Endothelial cell of umbilical vein (primary cell): Measurements from ENCODE around the gene FANK1. TPM values are rescaled to one million over a fixed set of nuclear protein-coding genes. Genes with fewer than 3 reads are reported as not detected.

Experiments
- BruUV-seq: library from RNA; stranded (reverse); fragments of 400-500 nt; replicated peaks from 2 replicates; lab custom pipeline; 2021; lab: Mats Ljungman, UMichigan
- CTCF ChIA-PET: fragments of 300-600, 350-600 bp; sonication (Branson Sonifier 250); formaldehyde crosslinking; loops from one replicate; lab custom pipeline; 2021; ENCODE audit warnings: antibody characterized with exemption, inconsistent platforms; lab: Charles Lee
- POLR2A ChIA-PET: fragments of 300-600, 350-600 bp; sonication (Branson Sonifier 250); formaldehyde crosslinking; loops from one replicate; lab custom pipeline; 2021; ENCODE audit warnings: antibody characterized with exemption, inconsistent platforms; lab: Charles Lee
- DNase-seq: peaks from one replicate; pipeline ENCODE4 v3.0.0-alpha.2; 2011; ENCODE audit warnings: low read depth, low spot score
- FAIRE-seq: peaks from 2 replicates; lab custom pipeline; 2011; peaks lifted over from hg19 to GRCh38; lab: Jason Lieb, UNC
- H2AFZ ChIP-seq: 2 replicates; pipeline ENCODE4 v1.6.0; 2012; ENCODE audit warnings: low read depth, low read length, control low read depth, inconsistent platforms
- H3K27ac ChIP-seq: 2 replicates; pipeline ENCODE4 v1.5.1; 2011; ENCODE audit warnings: low read depth, mild to moderate bottlenecking, control low read depth, low read length, moderate library complexity; ENCODE audit not compliant: insufficient read depth
- H3K27me3 ChIP-seq, 2 experiments: 2 replicates each; pipeline versions ENCODE4 v1.6.0 to v1.6.1; 2011; ENCODE audit warnings: low read length in 2 of 2, mixed read lengths in 1 of 2; ENCODE audit not compliant: control insufficient read depth in 2 of 2, insufficient read depth in 2 of 2
- H3K36me3 ChIP-seq, 2 experiments: 2 replicates in 1 of 2; 3 replicates in 1 of 2; pipeline ENCODE4 v1.5.1; 2011; ENCODE audit warnings: low read length in 2 of 2, mild to moderate bottlenecking in 1 of 2, moderate library complexity in 1 of 2; ENCODE audit not compliant: control insufficient read depth in 2 of 2, insufficient read depth in 2 of 2; ENCODE audit errors: extremely low read depth in 1 of 2
- H3K4me1 ChIP-seq: 3 replicates; pipeline ENCODE4 v1.5.1; 2011; ENCODE audit warnings: mild to moderate bottlenecking, low read length; ENCODE audit not compliant: control insufficient read depth, insufficient read depth; ENCODE audit errors: extremely low read depth
- H3K4me2 ChIP-seq: 2 replicates; pipeline ENCODE4 v1.6.1; 2011; ENCODE audit warnings: low read length, control low read depth, mixed read lengths; ENCODE audit not compliant: insufficient read depth
- H3K4me3 ChIP-seq, 3 experiments: fragments of 200-600 bp in 1 of 3; sonication (generic), shearing (Covaris generic) in 1 of 3; replicated peaks in 1 of 3; 2 replicates each; pipeline ENCODE4 v1.5.1; 2011 to 2016; ENCODE audit warnings: control low read depth in 3 of 3, low read length in 3 of 3, mild to moderate bottlenecking in 2 of 3, inconsistent platforms in 1 of 3, low read depth in 1 of 3, moderate library complexity in 1 of 3; ENCODE audit not compliant: insufficient read depth in 1 of 3
- H3K79me2 ChIP-seq: 2 replicates; pipeline ENCODE4 v1.6.0; 2012; ENCODE audit warnings: low read length, inconsistent platforms; ENCODE audit not compliant: control insufficient read depth, insufficient read depth
- H3K9ac ChIP-seq: replicated peaks from 2 replicates; pipeline ENCODE3; 2011; ENCODE audit warnings: low read length, control low read depth; ENCODE audit not compliant: insufficient read depth; ENCODE audit errors: extremely low read depth
- H3K9me1 ChIP-seq: replicated peaks from 3 replicates; pipeline ENCODE4 v1.6.0; 2011; ENCODE audit warnings: mild to moderate bottlenecking, low read length; ENCODE audit not compliant: control insufficient read depth, insufficient read depth; ENCODE audit errors: extremely low read depth
- H3K9me3 ChIP-seq: replicated peaks from 2 replicates; pipeline ENCODE4 v1.5.1; 2012; ENCODE audit warnings: low read length, inconsistent platforms; ENCODE audit not compliant: control insufficient read depth, insufficient read depth
- H4K20me1 ChIP-seq: replicated peaks from 2 replicates; pipeline ENCODE3; 2011; ENCODE audit warnings: mild to moderate bottlenecking, low read length; ENCODE audit not compliant: control insufficient read depth, insufficient read depth; ENCODE audit errors: extremely low read depth
- EZH2 ChIP-seq: IDR thresholded peaks from 2 replicates; pipeline ENCODE4 v1.6.1; 2012; ENCODE audit warnings: borderline replicate concordance, low read depth, mild to moderate bottlenecking, moderate library complexity, low read length, inconsistent platforms; ENCODE audit not compliant: severe bottlenecking
- FOS ChIP-seq: IDR thresholded peaks from 2 replicates; pipeline ENCODE4 v1.6.1; 2011; ENCODE audit warnings: mild to moderate bottlenecking, low read length, moderate library complexity, borderline replicate concordance; ENCODE audit not compliant: insufficient read depth
- GATA2 ChIP-seq: IDR thresholded peaks from 2 replicates; pipeline ENCODE4 v1.7.0; 2011; ENCODE audit warnings: low read depth, mild to moderate bottlenecking, moderate library complexity, mixed read lengths, low read length; ENCODE audit not compliant: insufficient read length, insufficient read depth
- JUN ChIP-seq: IDR thresholded peaks from 2 replicates; pipeline ENCODE4 v1.6.1; 2011; ENCODE audit warnings: borderline replicate concordance, low read depth; ENCODE audit not compliant: insufficient read length, insufficient read depth
- MYC ChIP-seq: IDR thresholded peaks from one replicate; pipeline ENCODE4 v1.6.1; 2011; ENCODE audit warnings: mild to moderate bottlenecking, low read depth, low read length
- POLR2A ChIP-seq: IDR thresholded peaks from 2 replicates; pipeline ENCODE4 v1.6.1; 2012; ENCODE audit warnings: low read depth, mild to moderate bottlenecking, control low read depth, low read length
- POLR2AphosphoS5 ChIP-seq: IDR thresholded peaks from 2 replicates; pipeline ENCODE4 v1.6.1; 2012; ENCODE audit warnings: low read depth, mild to moderate bottlenecking, control low read depth, low read length, moderate library complexity; ENCODE audit not compliant: insufficient read depth
- dilution Hi-C: fragments of 300-500 bp; cut with MboI; formaldehyde crosslinking; loops from one replicate; pipeline ENCODE4 v1.15.0; 2019; ENCODE audit warnings: low sequenced_read_pairs; ENCODE audit not compliant: extremely low pct_ligation_motif_present
- intact Hi-C: fragments of 100-400 bp; cut with micrococcal nuclease; formaldehyde crosslinking; loops from one replicate; pipeline ENCODE4 v1.10.0; 2022
- polyA plus RNA-seq, 4 experiments: library from polyadenylated mRNA; depleted of rRNA in 3 of 4; stranded (reverse) in 3 of 4; unstranded in 1 of 4; fragments of >200 nt; gene quantifications; 2 replicates each; pipeline versions ENCODE4 v1.2.1 to v1.2.3, GENCODE V29; 2011 to 2012; ENCODE audit warnings: missing spikeins in 1 of 4
- total RNA-seq: library from RNA; stranded (reverse); gene quantifications from 2 replicates; pipeline ENCODE4 v1.2.3, GENCODE V29; 2021
- TF ChIP-seq, protein P1 (sequence below), 2 donors: IDR thresholded peaks; 1 replicate in 1 of 2; 2 replicates in 1 of 2; pipeline ENCODE4 v1.5.1; 2011; ENCODE audit warnings: low read length in 2 of 2, mild to moderate bottlenecking in 2 of 2, moderate library complexity in 2 of 2, control low read depth in 1 of 2, inconsistent platforms in 1 of 2, low read depth in 1 of 2; ENCODE audit not compliant: insufficient read depth in 1 of 2; ENCODE audit errors: extremely low read depth in 1 of 2
- TF ChIP-seq, protein P2 (sequence below): IDR thresholded peaks from 2 replicates; pipeline ENCODE4 v1.6.1; 2011; ENCODE audit not compliant: insufficient read depth, insufficient read length

FANK1 gene
- total and polyA plus RNA-seq, 2 donors (not counting 3 experiments of a cell fraction or from before 2014, with no cell fraction given): 1.6 to 1.9 TPM

DNA sequence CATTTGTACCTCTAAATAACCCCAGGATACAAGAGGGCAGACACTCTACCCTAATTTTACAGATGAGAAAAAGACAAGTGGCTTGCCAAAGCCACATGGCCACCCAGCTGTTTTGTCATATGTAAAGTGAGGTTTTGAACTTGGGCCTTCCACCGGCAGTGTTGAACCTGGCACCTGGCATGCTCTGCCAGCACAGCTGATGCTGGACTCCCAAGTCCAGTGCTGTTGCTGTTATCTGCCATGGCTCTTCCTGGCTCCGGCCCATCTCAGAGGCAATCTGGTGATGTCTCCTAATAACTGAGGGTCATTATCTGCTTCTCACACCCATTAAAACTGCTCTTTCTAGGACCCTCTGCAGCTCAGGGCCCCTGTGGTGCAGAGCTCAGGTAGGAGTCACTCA, 48.0 kb upstream of the FANK1 start:
- Histone ChIP-seq H3K27me3 (no peaks in the 10 kb centered on the region), H3K4me2 (no peak overlapping the region), H3K36me3 (peaks cover 4% of the 10 kb centered on the region in 2 experiments), H4K20me1 (no peaks in the 10 kb centered on the region), H2AFZ (no peak overlapping the region), H3K4me1 (no peaks in the 10 kb centered on the region), H3K27ac (no peak overlapping the region), H3K4me3 (no peak overlapping the region), H3K9me1 (no peaks in the 10 kb centered on the region), H3K9me3 (no peaks in the 10 kb centered on the region), H3K9ac (no peak overlapping the region), H3K79me2 (no peaks in the 10 kb centered on the region)
- ChIA-PET POLR2A (no interaction called here), CTCF (no interaction called here)
- FAIRE-seq: no peak
- TF ChIP-seq FOS: no peak
- no peak for TF ChIP-seq POLR2A
- no peak for TF ChIP-seq POLR2AphosphoS5
- no peak for TF ChIP-seq MYC
- no peak for TF ChIP-seq JUN
- TF ChIP-seq, protein P1, sequence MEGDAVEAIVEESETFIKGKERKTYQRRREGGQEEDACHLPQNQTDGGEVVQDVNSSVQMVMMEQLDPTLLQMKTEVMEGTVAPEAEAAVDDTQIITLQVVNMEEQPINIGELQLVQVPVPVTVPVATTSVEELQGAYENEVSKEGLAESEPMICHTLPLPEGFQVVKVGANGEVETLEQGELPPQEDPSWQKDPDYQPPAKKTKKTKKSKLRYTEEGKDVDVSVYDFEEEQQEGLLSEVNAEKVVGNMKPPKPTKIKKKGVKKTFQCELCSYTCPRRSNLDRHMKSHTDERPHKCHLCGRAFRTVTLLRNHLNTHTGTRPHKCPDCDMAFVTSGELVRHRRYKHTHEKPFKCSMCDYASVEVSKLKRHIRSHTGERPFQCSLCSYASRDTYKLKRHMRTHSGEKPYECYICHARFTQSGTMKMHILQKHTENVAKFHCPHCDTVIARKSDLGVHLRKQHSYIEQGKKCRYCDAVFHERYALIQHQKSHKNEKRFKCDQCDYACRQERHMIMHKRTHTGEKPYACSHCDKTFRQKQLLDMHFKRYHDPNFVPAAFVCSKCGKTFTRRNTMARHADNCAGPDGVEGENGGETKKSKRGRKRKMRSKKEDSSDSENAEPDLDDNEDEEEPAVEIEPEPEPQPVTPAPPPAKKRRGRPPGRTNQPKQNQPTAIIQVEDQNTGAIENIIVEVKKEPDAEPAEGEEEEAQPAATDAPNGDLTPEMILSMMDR (IDR thresholded peaks at IDR 0.05; ENCODE audit: extremely low read depth in 1 of 2, insufficient read depth in 1 of 2, low read depth in 1 of 2, low read length in 2 of 2): no peak
- no peak for TF ChIP-seq EZH2
- TF ChIP-seq, protein P2, sequence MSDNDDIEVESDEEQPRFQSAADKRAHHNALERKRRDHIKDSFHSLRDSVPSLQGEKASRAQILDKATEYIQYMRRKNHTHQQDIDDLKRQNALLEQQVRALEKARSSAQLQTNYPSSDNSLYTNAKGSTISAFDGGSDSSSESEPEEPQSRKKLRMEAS: no peak
- TF ChIP-seq GATA2: no peak
- intact Hi-C loops (no loop called here), dilution Hi-C loops (no loop called here)
- no peak for DNase-seq
- no TSS peak for BruUV-seq
